GM18505 (cell line): Measurements from ENCODE around the gene GEMIN5.
"Not testable (repeated sequence)": the region's sequence is repeated elsewhere in the genome, so short reads cannot be mapped to it uniquely, and the experiment has no call there.

ENCODE experiments used
- ATAC-seq: cut with Tn5 transposase; IDR thresholded peaks from one replicate; pipeline ENCODE4 v1.9.1; 2021; ENCODE audit not compliant: unreplicated experiment
- POLR2A ChIP-seq: IDR thresholded peaks from 4 replicates; pipeline ENCODE4 v1.6.1; 2011; ENCODE audit warnings: borderline replicate concordance; ENCODE audit not compliant: insufficient read depth, insufficient read length; ENCODE audit errors: extremely low read depth

Gene GEMIN5

DNA sequence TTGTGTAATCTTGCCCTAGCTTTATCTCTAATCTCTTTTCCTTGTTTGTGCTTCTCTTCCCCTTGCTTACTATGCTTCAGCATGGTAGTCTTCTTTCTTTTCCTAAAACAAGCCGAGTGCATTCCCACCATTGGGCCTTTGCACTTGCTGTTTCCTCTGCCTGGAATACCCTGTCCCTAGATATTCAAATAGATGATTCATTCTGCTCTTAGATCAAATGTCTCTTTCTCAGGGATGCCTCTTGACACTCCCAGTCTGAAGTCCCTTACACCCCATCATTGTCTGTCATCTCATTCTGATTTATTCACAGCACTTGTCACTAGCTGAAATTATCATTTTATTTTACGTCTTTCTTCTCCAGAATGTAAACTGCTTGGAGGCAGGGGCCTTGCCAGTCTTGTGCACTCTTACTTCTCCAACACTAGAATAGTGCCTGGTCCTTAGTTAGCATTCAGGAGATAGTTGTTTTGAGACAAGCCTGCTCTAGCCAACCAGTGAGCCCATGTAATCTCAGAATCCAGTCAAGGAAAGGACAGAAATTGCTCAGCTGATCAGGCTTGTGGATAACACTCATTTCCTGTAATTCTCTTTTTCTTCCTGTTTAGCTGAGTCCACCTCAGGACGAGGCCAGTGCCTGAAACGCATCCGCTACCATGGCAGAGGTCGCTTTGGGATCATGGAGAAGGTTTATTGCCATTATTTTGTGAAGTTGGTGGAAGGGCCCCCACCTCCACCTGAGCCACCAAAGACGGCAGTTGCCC, 28.2 kb upstream of the GEMIN5 start:
- no peak for ATAC-seq
- TF ChIP-seq POLR2A = no peak

DNA sequence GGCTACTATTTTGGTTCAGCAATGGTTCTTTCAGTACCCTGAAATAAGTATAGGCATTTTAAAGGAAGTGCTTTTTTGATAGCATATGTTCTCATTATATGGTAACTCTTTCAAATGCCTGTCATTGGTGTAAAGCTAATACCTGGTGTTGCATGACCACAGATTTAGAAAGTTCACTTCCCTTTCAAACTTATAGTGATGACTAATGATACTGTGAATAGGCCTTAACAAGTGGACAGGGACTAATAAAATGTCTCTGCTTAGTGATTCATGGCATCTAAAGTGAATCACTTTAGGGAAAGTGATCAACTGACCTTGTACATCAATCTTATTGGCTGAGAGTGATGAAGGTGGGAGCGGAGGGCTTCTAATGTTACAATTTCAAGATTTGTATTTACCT, 24.5 kb upstream of the GEMIN5 start:
- no peak for TF ChIP-seq POLR2A
- ATAC-seq = peak; percentile 97

DNA sequence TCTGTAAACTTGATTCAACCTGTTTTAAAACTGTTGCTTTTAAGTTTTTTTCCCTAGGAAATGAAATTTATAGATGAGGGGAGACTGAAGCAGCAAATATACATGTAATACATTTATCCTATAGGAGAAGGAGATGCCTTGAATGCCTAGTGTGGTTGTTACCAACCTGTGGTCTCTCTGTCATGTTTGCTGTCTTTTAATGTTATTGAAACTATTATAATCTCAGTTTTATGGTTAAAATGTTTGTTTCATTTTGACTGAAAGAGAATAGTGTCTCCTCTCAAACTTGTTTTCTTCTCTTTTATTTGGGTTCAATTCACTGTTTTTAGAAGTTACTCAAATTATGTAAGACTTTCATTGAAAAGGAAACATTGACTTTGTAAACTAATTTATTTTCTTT, 18.7 kb upstream of the GEMIN5 start:
- no peak for ATAC-seq
- TF ChIP-seq POLR2A = no peak

DNA sequence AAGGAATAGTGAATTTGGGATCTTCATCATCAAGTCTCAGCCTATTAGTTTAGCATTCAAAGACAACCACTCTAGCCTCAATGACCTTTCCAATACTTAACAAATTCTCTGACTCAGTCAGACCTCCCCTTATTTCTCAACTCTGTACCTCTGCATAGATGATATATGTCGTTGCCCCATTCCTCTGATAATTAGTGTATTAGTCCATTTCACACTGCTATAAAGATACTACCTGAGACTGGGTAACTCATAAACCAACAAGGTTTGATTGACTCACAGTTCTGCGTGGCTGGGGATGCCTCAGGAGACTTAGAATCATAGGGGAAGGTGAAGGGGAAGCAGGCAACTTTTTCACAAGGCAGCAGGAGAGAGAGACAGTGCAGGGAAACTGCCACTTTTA, 11.8 kb upstream of the GEMIN5 start:
- no peak for ATAC-seq
- no peak for TF ChIP-seq POLR2A

DNA sequence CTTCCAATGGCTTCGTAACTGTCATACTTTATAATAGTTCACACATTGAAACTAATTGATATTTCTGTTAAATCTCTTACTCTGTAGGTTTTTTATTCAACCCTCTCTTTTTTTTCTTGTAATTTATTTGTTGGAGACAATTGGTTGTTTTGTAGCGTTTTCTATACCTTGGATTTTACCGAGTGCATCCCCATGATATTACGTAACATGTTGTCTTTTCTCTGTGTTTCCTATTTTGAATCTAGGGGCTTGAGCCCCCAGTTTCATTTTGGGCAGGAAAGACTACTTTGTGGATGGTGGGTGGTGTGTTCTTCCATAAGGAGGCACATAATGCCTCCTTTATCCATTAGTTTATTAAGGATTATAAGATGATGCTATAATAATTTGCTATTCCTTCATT, 10.3 kb upstream of the GEMIN5 start:
- TF ChIP-seq POLR2A = no peak
- no peak for ATAC-seq

DNA sequence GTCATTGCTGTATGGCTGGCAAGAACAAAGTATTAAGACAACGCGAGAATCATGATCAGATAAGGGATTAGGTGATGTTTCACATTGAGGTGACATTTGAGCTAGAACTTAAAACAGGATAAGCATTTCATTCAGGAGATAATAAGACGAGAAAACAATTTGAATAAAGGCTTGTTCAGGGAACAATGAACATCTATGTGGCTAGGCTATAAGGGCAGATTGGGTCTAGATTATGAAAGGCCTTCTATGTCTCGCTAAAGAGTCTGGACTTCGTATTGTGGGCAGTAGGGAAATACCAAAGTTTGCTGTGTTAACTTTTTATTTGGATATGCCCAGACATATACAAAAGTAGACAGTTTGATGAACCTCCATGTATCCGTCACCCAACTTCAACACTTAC, 9.8 kb upstream of the GEMIN5 start:
- TF ChIP-seq POLR2A = no peak
- no peak for ATAC-seq

DNA sequence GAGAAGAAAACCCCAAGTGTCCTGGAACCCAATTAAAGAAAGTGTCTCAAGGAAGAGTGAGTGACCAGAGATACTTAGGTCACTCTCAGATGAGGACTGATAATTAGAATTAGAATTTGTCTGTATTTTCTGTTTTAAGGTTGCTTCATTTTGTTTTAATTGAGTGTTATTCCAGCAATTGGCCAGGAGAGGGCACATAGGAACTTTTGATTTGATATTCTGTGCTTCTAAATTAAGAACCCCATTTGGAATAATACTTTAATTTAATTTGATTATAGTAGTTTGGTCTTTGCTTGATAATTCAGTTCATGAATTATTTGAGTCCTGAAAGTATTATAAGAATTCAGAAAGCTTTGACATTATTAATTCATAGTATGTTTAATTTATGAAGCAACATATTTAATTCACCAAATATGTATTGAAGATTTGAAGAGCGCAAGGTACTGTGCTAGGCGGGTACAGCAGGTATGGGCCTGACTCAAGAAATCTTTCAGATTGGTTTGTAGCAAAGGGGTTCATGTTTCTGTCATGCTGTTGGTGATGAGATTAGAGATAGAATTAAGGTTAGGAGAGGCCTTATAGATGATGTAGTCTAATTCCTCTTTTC, 7.8 kb upstream of the GEMIN5 start:
- no peak for TF ChIP-seq POLR2A

DNA sequence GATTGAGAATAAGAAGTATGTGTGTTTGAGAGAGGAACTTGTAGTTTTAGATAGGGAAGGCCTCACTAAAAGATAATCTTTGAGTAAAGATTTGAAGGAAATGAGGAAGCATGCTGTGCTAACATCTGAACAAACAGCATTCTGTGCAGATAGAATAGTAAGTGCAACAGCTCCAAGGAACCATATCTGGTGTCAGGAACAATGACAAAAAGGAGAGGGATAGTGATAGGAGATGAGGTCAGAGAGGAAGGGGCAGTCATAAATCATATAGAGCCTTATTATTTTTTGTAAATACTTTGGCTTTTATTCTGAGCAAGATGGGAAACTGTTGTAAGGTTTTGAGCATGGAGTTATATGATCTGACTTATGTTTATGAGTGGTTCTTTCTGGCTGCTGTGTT, 6.7 kb upstream of the GEMIN5 start:
- ATAC-seq = no peak
- TF ChIP-seq POLR2A = no peak

More for the DNA sequence above, 7.8 kb upstream of the GEMIN5 start:
- no peak for ATAC-seq

DNA sequence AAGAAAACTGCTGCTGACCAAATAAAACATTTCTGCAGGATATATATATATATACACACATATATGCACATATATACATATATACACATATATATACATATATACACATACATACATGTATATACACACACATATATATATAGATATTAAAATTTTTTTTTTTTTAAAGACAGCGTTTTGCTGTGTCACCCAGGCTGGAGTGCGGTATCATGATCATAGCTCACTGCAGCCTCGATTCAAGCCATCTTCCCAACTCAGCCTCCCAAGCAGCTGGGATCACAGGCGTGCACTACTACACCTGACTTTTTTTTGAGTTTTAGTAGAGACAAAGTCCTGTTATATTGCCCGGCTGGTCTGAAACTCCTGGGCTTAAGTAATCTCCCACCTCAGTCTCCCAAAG, 5.5 kb upstream of the GEMIN5 start:
- no peak for ATAC-seq
- TF ChIP-seq POLR2A = no peak

DNA sequence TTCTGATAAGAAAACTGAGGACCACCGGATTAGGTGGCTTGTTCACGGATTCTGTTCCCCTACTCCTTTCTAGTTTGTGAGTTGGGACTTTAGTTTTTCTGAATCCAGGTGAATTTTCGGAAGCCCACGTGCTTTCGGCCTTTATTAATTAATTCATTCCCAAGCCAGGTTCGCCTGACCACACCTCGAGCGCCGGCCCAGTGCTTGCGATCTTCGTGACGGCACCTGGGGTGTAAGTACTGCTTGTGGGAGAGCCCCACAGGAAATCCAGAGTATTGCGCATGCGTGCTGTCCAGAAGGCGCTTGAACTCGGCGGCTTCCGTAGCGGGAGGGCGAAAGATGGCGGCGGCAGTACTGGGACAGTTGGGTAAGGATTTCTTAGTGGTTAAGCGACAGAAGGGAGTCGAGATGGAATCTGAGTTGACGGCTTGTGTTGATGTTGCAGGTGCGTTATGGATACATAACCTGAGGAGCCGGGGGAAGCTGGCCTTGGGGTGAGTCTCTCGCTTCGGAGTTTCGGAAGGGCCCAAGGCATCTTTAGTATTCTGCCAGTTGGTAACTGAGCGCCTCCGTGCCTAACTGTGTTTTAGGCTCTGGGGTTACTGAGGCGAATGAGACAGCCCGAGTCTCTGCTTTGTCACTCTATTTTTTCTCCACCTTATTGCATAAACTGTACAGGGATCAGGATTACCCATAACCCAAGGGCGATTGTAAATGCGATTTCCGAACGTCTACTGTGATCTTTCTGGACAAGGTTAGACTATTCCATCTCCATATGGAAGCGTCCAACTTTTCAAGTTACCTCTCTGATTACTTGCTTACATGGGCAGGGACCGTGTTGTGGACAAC, 3.0 kb upstream of the GEMIN5 start, which contains the start of gene MRPL22:
Gene MRPL22, plus strand, starts transcription at position 302 of the 849 bp plus-strand sequence. Its CDS starts 38 bp downstream, at position 340.
- peak; percentile 88 for TF ChIP-seq POLR2A
- ATAC-seq = peak; percentile 54

DNA sequence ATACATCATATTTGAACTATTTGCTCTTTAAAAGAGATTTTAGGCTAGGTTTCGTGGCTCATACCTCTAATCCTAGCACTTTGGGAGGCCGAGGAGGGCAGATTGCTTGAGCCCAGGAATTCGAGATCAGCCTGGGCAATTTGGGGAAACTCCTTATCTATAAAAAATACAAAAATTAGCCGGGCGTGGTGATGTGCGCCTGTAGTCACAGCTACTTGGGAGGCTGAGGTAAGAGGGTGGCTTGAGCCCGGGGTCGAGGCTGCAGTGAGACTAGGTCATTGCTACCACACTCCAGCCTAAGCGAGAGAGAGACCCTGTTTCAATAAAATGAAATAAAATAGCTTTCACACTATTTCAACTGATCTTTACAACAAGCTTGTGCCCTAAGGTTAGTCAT, 2.4 kb upstream of the GEMIN5 start:
- no peak for ATAC-seq
- no peak for TF ChIP-seq POLR2A

DNA sequence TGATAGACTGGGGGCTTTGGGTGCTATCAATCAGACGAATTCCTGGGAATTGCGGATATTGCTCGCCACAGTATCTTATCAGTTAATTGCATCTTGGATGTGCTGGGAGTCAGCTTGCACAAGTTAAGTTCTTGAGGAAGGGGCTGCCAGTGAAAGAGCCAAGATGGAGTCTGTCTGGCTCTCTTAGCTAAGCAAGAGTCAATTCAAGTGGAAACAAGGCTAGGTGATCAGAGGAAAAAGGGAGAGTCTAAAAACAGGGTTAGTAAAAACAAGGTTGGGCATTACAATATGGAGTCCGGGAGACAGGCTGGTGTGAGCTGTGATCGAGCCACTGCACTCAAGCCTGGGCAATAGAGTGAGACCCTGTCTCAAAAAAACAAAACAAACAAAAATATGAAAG, 1.4 kb upstream of the GEMIN5 start:
- not testable (repeated sequence) for ATAC-seq

DNA sequence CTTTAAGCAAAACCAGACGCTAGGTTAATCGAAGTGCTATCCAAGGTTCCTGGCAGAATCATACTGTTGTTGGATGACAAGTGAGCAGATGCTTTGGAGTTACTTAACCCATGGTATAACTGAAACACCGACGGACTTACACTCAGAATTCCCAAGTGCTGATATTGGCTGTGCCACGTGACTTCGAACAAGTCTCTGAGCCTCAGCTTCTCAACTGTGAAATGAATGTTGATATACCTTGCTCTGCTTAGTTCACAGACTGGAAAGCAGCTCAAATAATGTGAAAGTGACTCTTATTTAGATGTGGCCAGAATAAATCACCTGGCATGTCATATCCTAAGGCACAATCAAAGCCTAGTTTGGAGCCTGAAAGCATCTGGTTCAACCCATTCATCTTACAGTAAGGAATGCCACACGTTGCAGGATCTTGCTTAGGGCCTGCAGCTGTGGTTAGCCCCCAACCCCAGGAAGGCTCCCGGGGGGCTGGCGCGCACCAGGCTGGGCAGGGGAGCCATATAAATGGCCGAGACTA, 759 bp downstream of the GEMIN5 start:
- no peak for TF ChIP-seq POLR2A
- no peak for ATAC-seq
